PFSK-1 (cell line): ENCODE data around the gene EXOSC9.

Source experiments
- FOXP2 ChIP-seq: optimal IDR thresholded peaks from 2 replicates; pipeline ENCODE3; 2011; ENCODE audit warnings: borderline replicate concordance, control low read depth, inconsistent platforms; ENCODE audit not compliant: insufficient read depth; ENCODE audit errors: extremely low read length, extremely low read depth
- POLR2AphosphoS5 ChIP-seq: IDR thresholded peaks from 2 replicates; pipeline ENCODE4 v1.6.1; 2012; ENCODE audit warnings: low read depth, mild to moderate bottlenecking, control low read depth, low read length, moderate library complexity
- REST ChIP-seq, 2 experiments: IDR thresholded peaks; 2 replicates each; pipeline versions ENCODE4 v1.6.1 to v1.8.0; 2011 to 2012; ENCODE audit warnings: low read depth in 2 of 2, low read length in 2 of 2, control low read depth in 1 of 2, inconsistent platforms in 1 of 2, mild to moderate bottlenecking in 1 of 2, moderate library complexity in 1 of 2; ENCODE audit not compliant: insufficient read depth in 1 of 2
- SIN3A ChIP-seq: IDR thresholded peaks from 2 replicates; pipeline ENCODE4 v1.6.1; 2012; ENCODE audit warnings: mild to moderate bottlenecking, low read length, moderate library complexity, borderline replicate concordance; ENCODE audit not compliant: insufficient read depth
- TAF1 ChIP-seq: IDR thresholded peaks from 2 replicates; pipeline ENCODE4 v1.6.1; 2012; ENCODE audit warnings: low read length, control low read depth, borderline replicate concordance; ENCODE audit not compliant: insufficient read depth

The EXOSC9 gene

GRCh38 chr4:121818215-121818614, 17.1 kb downstream of the EXOSC9 start:
- TF ChIP-seq REST (IDR thresholded peaks at IDR 0.05; ENCODE audit: insufficient read depth in 1 of 2, low read depth in 2 of 2, low read length in 2 of 2) (no peak), SIN3A (no peak), POLR2AphosphoS5 (no peak), FOXP2 (no peak), TAF1 (no peak)

- TF ChIP-seq SIN3A, result no peak
- no peak for TF ChIP-seq REST (IDR thresholded peaks at IDR 0.05; ENCODE audit: insufficient read depth in 1 of 2, low read depth in 2 of 2, low read length in 2 of 2)
- no peak for TF ChIP-seq TAF1
- TF ChIP-seq FOXP2, result no peak
- no peak for TF ChIP-seq POLR2AphosphoS5
Measured at GRCh38 chr4:121819216-121819965, 18.3 kb downstream of the EXOSC9 start.

- TF ChIP-seq FOXP2 (no peak), POLR2AphosphoS5 (no peak), REST (IDR thresholded peaks at IDR 0.05; ENCODE audit: insufficient read depth in 1 of 2, low read depth in 2 of 2, low read length in 2 of 2) (no peak), SIN3A (no peak), TAF1 (no peak)
Measured at GRCh38 chr4:121822047-121822446, 20.9 kb downstream of the EXOSC9 start.

- TF ChIP-seq TAF1 (peak; percentile 50; the same call in 1 of the 2 replicates), FOXP2 (no peak)
Measured at GRCh38 chr4:121822796-121823504, 21.8 kb downstream of the EXOSC9 start.

GRCh38 chr4:121823505-121824170, 22.5 kb downstream of the EXOSC9 start, which contains the start of gene CCNA2:
Gene CCNA2 (minus strand): TSS chr4:121823883. CDS start chr4:121823628, 255 bp downstream.
- TF ChIP-seq FOXP2 (peak; percentile 32), REST (IDR thresholded peaks at IDR 0.05; ENCODE audit: insufficient read depth in 1 of 2, low read depth in 2 of 2, low read length in 2 of 2) (no peak), TAF1 (peak; percentile 78; the same call in 1 of the 2 replicates), SIN3A (peak; percentile 98), POLR2AphosphoS5 (peak; percentile 91)
